HG03520 (cell line): Measurements from ENCODE around the gene RAB6D.
"Not testable (repeated sequence)": the region's sequence is repeated elsewhere in the genome, so short reads cannot be mapped to it uniquely, and the experiment has no call there.

Source experiments
- ATAC-seq: cut with Tn5 transposase; IDR thresholded peaks from one replicate; pipeline ENCODE4 v1.9.1; 2021; ENCODE audit warnings: mild to moderate bottlenecking, moderate library complexity; ENCODE audit not compliant: unreplicated experiment

The RAB6D gene

GRCh38 chr2:131367352-131367751 lies 3.4 kb upstream of the RAB6D start:
- no peak for ATAC-seq

GRCh38 chr2:131366643-131367042 lies 2.7 kb upstream of the RAB6D start:
- no peak for ATAC-seq

- ATAC-seq = no peak
Measured at GRCh38 chr2:131365452-131365851, 1.5 kb upstream of the RAB6D start.

GRCh38 chr2:131363213-131363612 lies 755 bp downstream of the RAB6D start:
- ATAC-seq = not testable (repeated sequence)

GRCh38 chr2:131361773-131362172 lies 2.2 kb downstream of the RAB6D start:
- ATAC-seq = not testable (repeated sequence)

GRCh38 chr2:131353167-131353697 lies 10.7 kb downstream of the RAB6D start:
- ATAC-seq = not testable (repeated sequence)

GRCh38 chr2:131349021-131349420 lies 14.9 kb downstream of the RAB6D start:
- no peak for ATAC-seq

- not testable (repeated sequence) for ATAC-seq
Measured at GRCh38 chr2:131347035-131347434, 16.9 kb downstream of the RAB6D start.

GRCh38 chr2:131339307-131339706 lies 24.7 kb downstream of the RAB6D start:
- ATAC-seq = not testable (repeated sequence)

- not testable (repeated sequence) for ATAC-seq
Measured at GRCh38 chr2:131335319-131335718, 28.6 kb downstream of the RAB6D start.

GRCh38 chr2:131332709-131333108 lies 31.3 kb downstream of the RAB6D start:
- ATAC-seq = not testable (repeated sequence)

GRCh38 chr2:131331000-131331399 lies 33.0 kb downstream of the RAB6D start:
- not testable (repeated sequence) for ATAC-seq

- ATAC-seq = no peak
Measured at GRCh38 chr2:131322209-131322608, 41.8 kb downstream of the RAB6D start.

GRCh38 chr2:131321344-131321743 lies 42.6 kb downstream of the RAB6D start:
- ATAC-seq = not testable (repeated sequence)

GRCh38 chr2:131311001-131311400 lies 53.0 kb downstream of the RAB6D start:
- ATAC-seq = not testable (repeated sequence)
